ENCODE measurements around the gene ASTN2.

- TF ChIP-seq CTCF (conservative IDR thresholded peaks at IDR 0.05) (no peak), ZFX (IDR thresholded peaks at IDR 0.05) (no peak)
These were observed 702.1 kb downstream of the ASTN2 start for GRCh38 chr9:116712781-116713180.
